K562 (cell line): Measurements from ENCODE around the gene C6orf47. TPM values are rescaled to one million over a fixed set of nuclear protein-coding genes. Genes with fewer than 3 reads are reported as not detected.

Experiments
- ARID1B ChIP-seq: fragments of 450-650 bp; IDR thresholded peaks from 2 replicates; pipeline ENCODE4 v1.6.1; 2016; ENCODE audit warnings: antibody characterized with exemption, mild to moderate bottlenecking, inconsistent platforms
- ATF2 ChIP-seq: sonication (generic); formaldehyde crosslinking; IDR thresholded peaks from 2 replicates; pipeline ENCODE4 v1.8.1; 2022; ENCODE audit warnings: missing genetic modification reagents
- BRCA1 ChIP-seq, 2 experiments: fragments of 450-650 bp in 1 of 2; sonication (generic) in 1 of 2; formaldehyde crosslinking in 1 of 2; IDR thresholded peaks; 2 replicates each; pipeline versions ENCODE4 v1.5.0 to v1.6.1; 2017 to 2020; ENCODE audit warnings: mild to moderate bottlenecking in 1 of 2, missing genetic modification reagents in 1 of 2
- CBFA2T2 ChIP-seq: fragments of 450-650 bp; conservative IDR thresholded peaks from 2 replicates; pipeline ENCODE4 v1.6.1; 2017; ENCODE audit warnings: mild to moderate bottlenecking
- DPF2 ChIP-seq: fragments of 450-650 bp; IDR thresholded peaks from 2 replicates; pipeline ENCODE4 v1.6.1; 2016
- E2F5 ChIP-seq: sonication (generic); formaldehyde crosslinking; IDR thresholded peaks from 2 replicates; pipeline ENCODE4 v1.8.0; 2022; ENCODE audit warnings: mild to moderate bottlenecking, missing genetic modification reagents
- FOXK1 ChIP-seq: sonication (generic); formaldehyde crosslinking; IDR thresholded peaks from 2 replicates; pipeline ENCODE4 v1.8.0; 2022; ENCODE audit warnings: missing genetic modification reagents, mild to moderate bottlenecking, borderline replicate concordance
- GMEB1 ChIP-seq: fragments of 250-450 bp; sonication (Bioruptor Pico); IDR thresholded peaks from 2 replicates; pipeline ENCODE4 v1.4.0; 2020; ENCODE audit warnings: mild to moderate bottlenecking
- HMG20A ChIP-seq: fragments of 450-650 bp; formaldehyde crosslinking; conservative IDR thresholded peaks from 2 replicates; pipeline ENCODE4 v1.4.0; 2020; ENCODE audit warnings: mild to moderate bottlenecking, mixed read lengths
- ILK ChIP-seq: fragments of 450-650 bp; IDR thresholded peaks from 2 replicates; pipeline ENCODE4 v1.6.1; 2016; ENCODE audit warnings: missing genetic modification characterization, low read depth, mild to moderate bottlenecking, missing compliant biosample characterization, moderate library complexity, borderline replicate concordance
- MECOM ChIP-seq: fragments of 250-450 bp; sonication (Bioruptor Pico); IDR thresholded peaks from 2 replicates; pipeline ENCODE4 v1.8.0; 2022; ENCODE audit warnings: inconsistent platforms
- NR0B1 ChIP-seq: fragments of 450-650 bp; IDR thresholded peaks from one replicate; pipeline ENCODE4 v1.6.1; 2018; ENCODE audit warnings: mild to moderate bottlenecking, moderate library complexity; ENCODE audit not compliant: partially characterized antibody
- POLR2G ChIP-seq: fragments of 200-400 bp; formaldehyde crosslinking; IDR thresholded peaks from 2 replicates; pipeline ENCODE4 v1.6.1; 2017; ENCODE audit warnings: low read depth, mild to moderate bottlenecking, antibody characterized with exemption, low read length, moderate library complexity
- STAT6 ChIP-seq: sonication (generic); formaldehyde crosslinking; IDR thresholded peaks from 2 replicates; pipeline ENCODE4 v1.8.1; 2023; ENCODE audit warnings: mild to moderate bottlenecking, missing genetic modification reagents
- TAF1 ChIP-seq: IDR thresholded peaks from 2 replicates; pipeline ENCODE4 v1.6.1; 2011; ENCODE audit warnings: mild to moderate bottlenecking, low read length, moderate library complexity; ENCODE audit not compliant: insufficient read depth, control insufficient read depth, severe bottlenecking; ENCODE audit errors: extremely low read depth
- TAF7 ChIP-seq: fragments of 450-650 bp; IDR thresholded peaks from 2 replicates; pipeline ENCODE4 v1.6.1; 2016; ENCODE audit warnings: missing genetic modification characterization, missing compliant biosample characterization
- ZBED1 ChIP-seq: IDR thresholded peaks from 2 replicates; pipeline ENCODE4 v1.6.1; 2014
- ZNF589 ChIP-seq: fragments of 200-800 bp; sonication (Bioruptor generic); IDR thresholded peaks from 2 replicates; pipeline ENCODE4 v1.6.1; 2016; ENCODE audit warnings: low read depth, missing genetic modification characterization, missing compliant biosample characterization
- ZNF707 ChIP-seq: fragments of 250-450 bp; sonication (Bioruptor Pico); conservative IDR thresholded peaks from 2 replicates; pipeline ENCODE4 v1.8.0; 2022; ENCODE audit warnings: inconsistent platforms, mild to moderate bottlenecking, moderate library complexity
- polyA plus RNA-seq, 8 experiments: library from polyadenylated mRNA; depleted of rRNA in 4 of 8; stranded (reverse) in 5 of 8; unstranded in 3 of 8; fragments of >200 nt; fragmentation: Nextera tagmentation in 2 of 8; fragmentation: Illumina TruSeq in 1 of 8; extraction: Ambion mirVana in 2 of 8; extraction: Trizol in 1 of 8; gene quantifications; 2 replicates each; pipeline versions ENCODE4 v1.2.1 to v1.2.3, GENCODE V29; 2011 to 2014; ENCODE audit warnings: inconsistent platforms in 1 of 8, missing spikeins in 1 of 8
- total RNA-seq, 7 experiments: library from RNA; depleted of rRNA in 6 of 7; stranded (reverse); fragments of >200 nt in 6 of 7; fragmentation: Illumina TruSeq in 2 of 7; extraction: Trizol in 2 of 7; gene quantifications; 2 replicates each; pipeline versions ENCODE4 v1.2.1 to v1.2.3, GENCODE V29; 2011 to 2021; ENCODE audit warnings: low replicate concordance in 1 of 7

The C6orf47 gene
- total and polyA plus RNA-seq, 9 of the 15 experiments (the other 6 are each of a cell fraction or from before 2014, with no cell fraction given): 0.14 to 43.8 (median 27.0) TPM

- TF ChIP-seq FOXK1 (CRISPR knock-in tag): no peak
- peak; percentile 87 for TF ChIP-seq GMEB1 (CRISPR knock-in tag)
- TF ChIP-seq STAT6 (CRISPR knock-in tag): peak; percentile 75; the same call in 1 of the 2 replicates
- TF ChIP-seq NR0B1: no peak
- no peak for TF ChIP-seq ILK (tag)
- TF ChIP-seq ZNF707 (CRISPR knock-in tag): no peak; the same call in 1 of the 2 replicates
- peak; percentile 72 for TF ChIP-seq TAF1
- TF ChIP-seq ATF2 (CRISPR knock-in tag): peak; percentile 67; the same call in 1 of the 2 replicates
- TF ChIP-seq TAF7 (tag): peak; percentile 91
- peak; percentile 65 for TF ChIP-seq DPF2
- no peak for TF ChIP-seq BRCA1 (IDR thresholded peaks at IDR 0.05)
- TF ChIP-seq BRCA1 (CRISPR knock-in tag; IDR thresholded peaks at IDR 0.05): no peak
- no peak for TF ChIP-seq ZNF589 (CRISPR knock-in tag)
- peak; percentile 89 for TF ChIP-seq POLR2G
- no peak for TF ChIP-seq CBFA2T2
- TF ChIP-seq ARID1B: peak; percentile 40
- TF ChIP-seq MECOM (CRISPR knock-in tag): no peak
- TF ChIP-seq HMG20A (CRISPR knock-in tag): 0 out of 2 replicates have a peak, but pooled peaks have one; percentile 8
- peak; percentile 39; the same call in 1 of the 2 replicates for TF ChIP-seq ZBED1
- 0 out of 2 replicates have a peak, but pooled peaks have one; percentile 86 for TF ChIP-seq E2F5
Observed at GRCh38 chr6:31619805-31620585, 40.6 kb downstream of the C6orf47 start (continued).
